Fibroblast of skin of left quadriceps (primary cell): ENCODE measurements around the gene SLX9.

ENCODE experiments used
- DNase-seq, 2 experiments: peaks; one replicate each; pipeline ENCODE4 v3.0.0-alpha.2; 2013; ENCODE audit warnings: low read depth in 2 of 2

The SLX9 gene

GRCh38 chr21:44916965-44917364 lies 22.9 kb upstream of the SLX9 start:
- no peak for DNase-seq

- no peak for DNase-seq
Measured at GRCh38 chr21:44917446-44918106, 22.3 kb upstream of the SLX9 start.

- no peak for DNase-seq
Measured at GRCh38 chr21:44918107-44918470, 21.7 kb upstream of the SLX9 start.

GRCh38 chr21:44918581-44919033 lies 21.2 kb upstream of the SLX9 start:
- no peak for DNase-seq

- DNase-seq: no peak
Measured at GRCh38 chr21:44919111-44919912, 20.5 kb upstream of the SLX9 start.

GRCh38 chr21:44919913-44920693 lies 19.7 kb upstream of the SLX9 start:
- DNase-seq: no peak

GRCh38 chr21:44920694-44921604 lies 18.9 kb upstream of the SLX9 start, which contains the start of gene ITGB2:
TSS of gene ITGB2 (minus strand) at chr21:44920899. CDS start at chr21:44910782, 10,117 bp downstream.
- DNase-seq: no peak

- DNase-seq: no peak
Measured at GRCh38 chr21:44921928-44922327, 17.9 kb upstream of the SLX9 start.

GRCh38 chr21:44923480-44924084 lies 16.2 kb upstream of the SLX9 start:
- no peak for DNase-seq

GRCh38 chr21:44924606-44925377 lies 15.0 kb upstream of the SLX9 start:
- peak in 1 of 2 experiments; percentile 34 for DNase-seq

GRCh38 chr21:44925378-44925755 lies 14.5 kb upstream of the SLX9 start:
- DNase-seq: no peak

- DNase-seq: no peak
Measured at GRCh38 chr21:44926331-44927101, 13.3 kb upstream of the SLX9 start.

- DNase-seq: no peak
Measured at GRCh38 chr21:44927259-44927586, 12.6 kb upstream of the SLX9 start.

GRCh38 chr21:44927587-44928461 lies 12.0 kb upstream of the SLX9 start:
- no peak for DNase-seq

GRCh38 chr21:44928500-44929241 lies 11.2 kb upstream of the SLX9 start:
- peak; percentile 51 to 59 for DNase-seq

- no peak for DNase-seq
Measured at GRCh38 chr21:44929242-44929798, 10.5 kb upstream of the SLX9 start.

GRCh38 chr21:44929799-44930542 lies 9.9 kb upstream of the SLX9 start:
- no peak for DNase-seq
